Activated CD8-positive, alpha-beta memory T cell treated with anti-CD3 and anti-CD28 coated beads, Interleukin-2, amount 50 U/mL, for 1 hour (primary cell): ENCODE results near the gene CAVIN3.
"Not testable (repeated sequence)": the region's sequence is repeated elsewhere in the genome, so short reads cannot be mapped to it uniquely, and the experiment has no call there.

Experiments used
- DNase-seq: peaks from one replicate; pipeline ENCODE4 v3.0.0-alpha.2; 2020; ENCODE audit errors: extremely low read depth

The CAVIN3 gene

GRCh38 chr11:6326303-6326702 is 6.0 kb upstream of the CAVIN3 start:
- DNase-seq: no peak

- no peak for DNase-seq
These were observed 3.1 kb upstream of the CAVIN3 start for GRCh38 chr11:6323291-6323905.

- no peak for DNase-seq
These were observed 1.7 kb upstream of the CAVIN3 start for GRCh38 chr11:6321961-6322362.

- no peak for DNase-seq
These were observed 1.1 kb upstream of the CAVIN3 start for GRCh38 chr11:6321356-6321755.

DNA sequence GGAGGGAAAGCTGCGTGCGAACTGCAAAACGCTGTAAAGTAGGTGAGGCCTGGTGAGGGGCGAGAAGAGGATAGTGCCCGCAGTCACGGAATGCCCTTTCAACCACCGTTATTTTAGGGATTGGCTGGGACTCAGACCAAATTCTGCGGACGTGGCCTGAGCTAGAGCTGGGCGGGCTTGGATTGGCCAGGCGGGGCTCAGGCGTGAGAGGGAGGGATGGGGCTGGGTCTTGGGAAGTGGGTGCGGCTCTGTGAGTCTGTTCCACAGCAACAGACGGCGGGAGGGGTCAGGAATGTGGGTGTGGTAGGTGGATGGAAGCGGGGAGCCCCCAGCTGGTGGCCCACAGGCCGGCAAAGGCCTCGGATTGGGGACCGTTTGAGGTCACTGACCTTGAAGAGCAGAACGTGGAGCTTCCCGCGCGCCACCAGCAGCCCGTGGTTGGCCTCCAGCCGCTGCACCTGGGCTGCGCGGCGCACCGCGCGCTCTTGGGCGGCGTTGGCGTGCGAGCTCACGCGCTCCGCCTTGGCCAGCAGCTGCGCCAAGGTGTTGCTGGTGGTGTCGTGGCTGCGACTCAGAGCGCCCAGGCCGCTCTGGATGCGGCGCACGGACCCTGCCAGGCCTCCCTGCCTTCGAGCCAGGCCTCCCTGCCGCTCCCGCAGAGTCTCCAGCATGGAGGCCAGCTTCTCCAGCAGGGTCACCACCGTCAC is 444 bp downstream of the CAVIN3 start:
- DNase-seq: no peak

DNA sequence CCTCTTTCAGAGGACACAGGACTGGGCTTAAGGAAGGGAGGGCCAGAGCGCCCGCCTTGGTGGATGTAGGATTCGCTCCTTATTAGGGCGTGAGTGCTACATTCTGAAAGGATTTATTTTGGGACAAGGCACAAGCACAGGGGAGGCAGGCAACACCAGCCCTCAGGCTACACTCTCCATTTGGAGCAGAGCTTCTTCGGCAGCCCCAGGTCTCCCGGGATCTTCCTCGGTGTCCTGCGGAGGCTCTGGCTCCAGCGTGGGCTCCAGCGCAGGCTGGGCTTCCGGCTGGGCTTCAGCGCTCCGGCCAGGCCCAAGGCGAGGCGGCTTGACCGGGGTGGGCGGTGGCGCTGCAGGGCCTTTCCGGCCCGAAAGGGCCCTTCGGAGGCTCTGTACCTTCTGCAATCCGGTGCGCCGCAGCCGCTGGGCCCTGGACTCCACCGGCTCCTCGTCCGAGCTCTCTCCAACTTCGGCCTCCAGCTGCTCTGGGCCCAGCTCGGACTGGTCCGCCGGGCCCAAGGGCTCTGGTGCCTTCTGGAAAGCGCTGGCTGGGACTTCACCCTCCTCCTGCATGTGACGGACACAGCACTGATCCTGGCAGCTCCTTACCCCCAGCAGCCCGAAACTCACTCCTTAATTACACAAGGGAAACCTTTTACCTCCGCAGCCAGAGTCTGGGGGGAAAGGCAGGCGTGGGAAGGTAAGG is 1.1 kb downstream of the CAVIN3 start:
- no peak for DNase-seq

DNA sequence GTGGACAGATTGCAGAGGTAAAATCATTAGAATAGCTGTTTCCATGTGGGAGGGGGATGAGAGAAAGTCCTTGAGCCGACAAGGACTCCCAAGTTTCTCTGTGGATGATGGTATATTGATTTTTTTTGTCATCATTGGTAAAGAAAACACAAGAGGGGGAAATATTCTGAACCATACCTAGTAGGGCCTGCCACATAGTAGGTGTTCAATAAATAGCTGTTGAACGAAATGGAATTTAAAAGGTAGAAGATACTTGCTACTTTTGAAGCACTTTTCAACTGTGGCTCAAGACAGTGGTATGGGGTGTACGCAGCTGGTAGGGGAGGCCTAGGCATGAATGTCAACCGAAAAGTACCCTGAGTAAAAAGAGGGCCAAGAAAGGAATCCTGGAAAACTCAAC is 2.1 kb downstream of the CAVIN3 start:
- no peak for DNase-seq

GRCh38 chr11:6315811-6316425 is 4.4 kb downstream of the CAVIN3 start:
- no peak for DNase-seq

GRCh38 chr11:6312106-6312505 is 8.2 kb downstream of the CAVIN3 start:
- no peak for DNase-seq

GRCh38 chr11:6307876-6308275 is 12.4 kb downstream of the CAVIN3 start:
- no peak for DNase-seq

- no peak for DNase-seq
These were observed 15.0 kb downstream of the CAVIN3 start for GRCh38 chr11:6305297-6305696.

DNA sequence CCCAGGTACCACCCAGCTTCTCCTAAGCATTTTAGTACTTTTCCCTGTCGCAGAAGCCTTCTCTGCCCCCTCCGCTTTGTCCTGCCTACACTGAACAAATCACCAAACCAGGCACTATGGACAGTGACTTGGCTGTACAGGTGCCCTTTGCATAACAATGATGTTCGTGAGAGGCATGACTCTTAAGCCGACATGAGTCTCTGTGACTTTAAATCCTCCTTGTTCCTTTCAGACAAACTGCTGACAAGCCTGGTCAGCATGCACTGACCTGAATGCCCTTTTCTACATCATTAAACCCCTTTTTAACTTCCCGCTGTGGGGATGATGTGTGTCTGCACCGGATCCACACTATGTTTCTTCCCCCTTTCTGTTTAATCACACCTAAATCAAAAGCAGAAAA is 16.6 kb downstream of the CAVIN3 start:
- DNase-seq: no peak

DNA sequence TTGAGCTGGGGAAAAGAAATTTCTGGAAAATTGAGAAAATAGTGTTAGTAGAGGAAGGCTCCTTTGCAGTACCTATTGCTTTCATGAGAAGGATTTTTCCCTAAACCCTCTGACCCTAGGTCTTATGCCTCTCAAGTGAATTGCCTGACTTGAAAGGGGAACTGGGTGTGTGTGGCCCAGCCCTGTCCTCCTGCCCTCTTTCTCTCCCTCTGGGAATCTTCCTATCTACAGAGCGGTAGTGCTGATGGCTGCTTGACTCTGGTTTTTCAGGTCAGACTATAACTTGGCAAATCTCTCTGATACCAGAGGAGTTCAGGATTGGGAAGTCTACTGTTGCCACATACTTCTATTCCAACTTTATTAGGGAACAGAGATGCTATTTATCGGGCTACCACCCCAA is 19.2 kb downstream of the CAVIN3 start:
- no peak for DNase-seq

DNA sequence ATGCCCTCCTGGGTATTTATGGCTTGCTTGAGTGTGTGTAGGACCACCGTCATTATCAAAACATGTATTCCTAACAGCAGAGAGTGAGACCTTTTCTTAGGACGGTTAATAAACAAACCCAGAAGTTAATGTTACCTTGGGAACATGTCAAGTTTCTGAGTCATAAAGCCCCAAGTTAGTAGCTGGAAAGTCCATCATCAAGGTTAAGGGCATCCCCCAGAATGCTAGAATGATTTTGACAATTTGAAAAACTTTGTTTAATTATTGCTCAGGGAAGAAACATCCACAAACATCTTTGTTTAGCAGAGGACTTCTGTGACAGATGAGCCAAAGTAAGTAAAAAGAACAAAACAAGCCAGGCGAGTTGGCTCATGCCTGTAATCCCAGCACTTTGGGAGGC is 20.0 kb downstream of the CAVIN3 start:
- DNase-seq: no peak

DNA sequence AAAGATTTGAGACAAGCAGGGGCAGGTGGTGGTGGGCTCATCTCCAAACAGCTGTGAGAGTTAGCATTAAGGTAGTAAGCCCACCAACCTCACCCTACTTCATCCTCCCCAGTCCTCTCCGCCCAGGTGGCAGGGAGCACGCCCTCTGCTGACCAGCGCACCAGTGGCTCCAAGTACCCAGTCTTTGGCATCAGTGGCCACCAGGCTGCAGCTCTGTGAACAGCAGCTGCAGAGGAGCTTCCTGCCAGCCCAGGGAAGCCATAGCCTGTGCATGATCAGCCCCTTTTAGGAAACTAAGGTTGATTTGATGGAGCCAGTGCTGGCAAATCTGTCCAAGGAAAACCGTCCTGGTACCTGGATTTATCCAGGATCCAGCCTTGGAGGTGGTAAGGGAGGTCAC is 21.7 kb downstream of the CAVIN3 start:
- no peak for DNase-seq

GRCh38 chr11:6297831-6298230 is 22.5 kb downstream of the CAVIN3 start:
- no peak for DNase-seq

GRCh38 chr11:6285019-6285418 is 35.3 kb downstream of the CAVIN3 start:
- DNase-seq: no peak

DNA sequence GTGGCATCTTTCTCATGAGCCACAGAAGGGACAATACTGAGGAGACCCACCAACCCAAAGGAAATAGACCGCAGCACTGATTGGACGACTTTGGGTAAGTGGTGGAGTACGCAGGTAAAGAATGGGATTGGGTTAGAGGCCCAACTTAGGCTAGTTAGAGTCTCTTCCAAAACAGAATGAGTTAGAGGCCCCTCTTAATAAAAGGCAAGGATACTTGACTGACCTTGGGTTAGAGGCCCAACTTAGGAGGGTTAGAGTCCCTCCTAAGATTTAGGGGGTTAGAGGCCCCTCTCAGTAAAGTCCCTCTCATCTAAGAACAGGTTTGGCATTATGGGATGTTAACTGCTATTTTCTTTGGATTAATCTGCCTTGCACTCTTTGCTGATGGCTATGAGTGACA is 36.1 kb downstream of the CAVIN3 start:
- no peak for DNase-seq

GRCh38 chr11:6283453-6284023 is 36.8 kb downstream of the CAVIN3 start:
- DNase-seq: no peak

- not testable (repeated sequence) for DNase-seq
These were observed 39.5 kb downstream of the CAVIN3 start for GRCh38 chr11:6280809-6281208.

GRCh38 chr11:6273188-6273587 is 47.1 kb downstream of the CAVIN3 start:
- no peak for DNase-seq

GRCh38 chr11:6271598-6271997 is 48.7 kb downstream of the CAVIN3 start:
- no peak for DNase-seq
